ENCODE data around the gene SPA17. TPM values are rescaled to one million over a fixed set of nuclear protein-coding genes. Genes with fewer than 3 reads are reported as not detected.

SPA17 gene
- total and polyA plus RNA-seq, 2 of the 8 experiments (the other 6 are each of a cell fraction or from before 2014, with no cell fraction given): 3.7 to 5.2 TPM

DNA sequence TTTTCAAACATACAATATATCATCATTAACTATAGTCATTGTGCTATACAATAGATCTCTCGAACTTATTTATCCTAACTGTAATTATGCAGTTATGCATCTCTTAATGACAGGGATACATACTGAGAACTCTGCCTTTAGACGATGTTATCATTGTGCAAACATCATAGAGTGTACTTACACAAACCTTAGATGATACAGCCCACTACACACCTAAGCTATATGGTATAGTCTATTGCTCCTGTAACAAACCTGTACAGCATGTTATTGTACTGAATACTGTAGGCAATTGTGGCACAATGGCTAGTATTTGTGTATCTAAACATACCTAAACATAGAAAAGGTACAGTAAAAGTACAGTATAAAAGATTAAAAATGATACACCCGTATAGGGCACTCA is 38.7 kb downstream of the SPA17 start:
- no peak overlapping the region for H3K4me2 ChIP-seq (ENCODE audit: insufficient read depth in 1 of 2, low read depth in 2 of 2, low read length in 2 of 2)
- no peaks in the 10 kb centered on the region for H3K4me1 ChIP-seq (replicated peaks in 1 of 4; ENCODE audit: control insufficient read depth in 3 of 4, insufficient read depth in 4 of 4, low read length in 3 of 4)
- no peak overlapping the region for H2BK12ac ChIP-seq (ENCODE audit: low read depth, low read length)
- H4K20me1 ChIP-seq (replicated peaks in 1 of 2; ENCODE audit: control insufficient read depth in 1 of 2, insufficient read depth in 2 of 2, low read length in 2 of 2): no peaks in the 10 kb centered on the region
- TF ChIP-seq RAD21 (IDR thresholded peaks at IDR 0.05 in 1 of 2, conservative IDR thresholded peaks at IDR 0.05 in 1 of 2; ENCODE audit: low read depth in 2 of 2, low read length in 2 of 2): no peak
- TF ChIP-seq HDAC6 (IDR thresholded peaks at IDR 0.05; ENCODE audit: low read depth, low read length): no peak
- TF ChIP-seq TBP (IDR thresholded peaks at IDR 0.05; ENCODE audit: low read depth, low read length): no peak
- TF ChIP-seq YY1 (IDR thresholded peaks at IDR 0.05; ENCODE audit: low read depth, low read length): no peak
- H3K4ac ChIP-seq (replicated peaks; ENCODE audit: insufficient read length, low read depth, low read length): no peak overlapping the region
- WGBS, 2 experiments (ENCODE audit: extremely low coverage in 1 of 2, insufficient coverage in 1 of 2, insufficient read length in 1 of 2, insufficient replicate concordance in 2 of 2, low coverage in 1 of 2, low lambda C conversion rate in 2 of 2, missing lambda C conversion rate in 1 of 2): 85% methylated on average over 3 of the region's 3 CpGs; no CpG with 5 or more reads in 1 of the 2 experiments
- H3K23ac ChIP-seq (ENCODE audit: insufficient read length): no peak overlapping the region
- no peak overlapping the region for H2BK5ac ChIP-seq (ENCODE audit: low read depth, low read length)
- CTCF ChIA-PET (ENCODE audit: partially characterized antibody): no interaction called here
- no peaks in the 10 kb centered on the region for H3K36me3 ChIP-seq (ENCODE audit: control insufficient read depth in 2 of 4, insufficient read depth in 4 of 4, low read length in 3 of 4)
- POLR2A ChIA-PET (ENCODE audit: partially characterized antibody): no interaction called here
- H3K9me3 ChIP-seq (ENCODE audit: insufficient read depth in 2 of 2, low read depth in 1 of 2, low read length in 1 of 2): peaks cover 0 to 4% of the 10 kb centered on the region in 2 experiments; a peak in 2 of 4 replicates
- no peak overlapping the region for H2BK15ac ChIP-seq (ENCODE audit: low read length)
- no peak overlapping the region for H4K5ac ChIP-seq (ENCODE audit: insufficient read length, low read depth, low read length)
- no peak overlapping the region for H3K56ac ChIP-seq (replicated peaks; ENCODE audit: insufficient read length, low read depth, low read length)
- no peak overlapping the region for H2AK5ac ChIP-seq (ENCODE audit: low read depth, low read length)
- no peak for DNase-seq (ENCODE audit: low read depth in 1 of 2, low spot score in 2 of 2)
- H2AFZ ChIP-seq (ENCODE audit: low read length): no peak overlapping the region
- H3K79me2 ChIP-seq (ENCODE audit: control insufficient read depth in 1 of 2, insufficient read depth in 2 of 2, low read length in 2 of 2): no peaks in the 10 kb centered on the region
- H3K18ac ChIP-seq (ENCODE audit: extremely low read depth, low read length): no peak overlapping the region
- H3K27me3 ChIP-seq (replicated peaks in 1 of 4; ENCODE audit: control insufficient read depth in 3 of 4, extremely low read depth in 1 of 4, insufficient read depth in 3 of 4, low read length in 3 of 4): peaks cover 5 to 24% (median 21%) of the 10 kb centered on the region in 4 experiments
- no peak overlapping the region for H2BK120ac ChIP-seq (replicated peaks; ENCODE audit: low read depth, low read length)
- H2BK20ac ChIP-seq (ENCODE audit: low read length): no peak overlapping the region
- no peak overlapping the region for H3K9ac ChIP-seq (replicated peaks in 1 of 4; ENCODE audit: extremely low read depth in 1 of 4, low read depth in 3 of 4, low read length in 3 of 4)
- no peaks in the 10 kb centered on the region for H3K23me2 ChIP-seq (ENCODE audit: low read depth, low read length)
- FAIRE-seq: no peak
- H3K4me3 ChIP-seq (ENCODE audit: extremely low read depth in 1 of 4, insufficient read depth in 2 of 4, low read depth in 3 of 4, low read length in 4 of 4): no peak overlapping the region
- H3K79me1 ChIP-seq (ENCODE audit: low read depth, low read length): no peaks in the 10 kb centered on the region
- no peak overlapping the region for H3K27ac ChIP-seq (ENCODE audit: low read depth, low read length)
- H4K91ac ChIP-seq (replicated peaks; ENCODE audit: insufficient read length, low read length): no peak overlapping the region
- H4K8ac ChIP-seq (ENCODE audit: extremely low read depth, insufficient read depth, low read length): no peak overlapping the region
- no peak overlapping the region for H3K14ac ChIP-seq (ENCODE audit: insufficient read length)

Measured in H1 (cell line).